Ascending aorta (tissue), 2 donors: ENCODE data around the gene NACC2. TPM values are rescaled to one million over a fixed set of nuclear protein-coding genes. Genes with fewer than 3 reads are reported as not detected.

Experiments used
- DNase-seq, 2 donors: peaks; one replicate each; pipeline ENCODE4 v3.0.0-alpha.2; 2019; ENCODE audit warnings: low spot score in 2 of 2
- H3K27ac ChIP-seq, 2 donors: fragments of 200-600 bp; sonication (generic); one replicate each; pipeline ENCODE4 v1.5.1; 2016 to 2017; ENCODE audit warnings: mild to moderate bottlenecking in 1 of 2
- H3K27me3 ChIP-seq: fragments of 200-600 bp; sonication (generic); one replicate; pipeline ENCODE4 v1.5.1; 2017
- H3K36me3 ChIP-seq, 2 donors: fragments of 200-600 bp; sonication (generic); one replicate each; pipeline ENCODE4 v1.5.1; 2016
- H3K4me1 ChIP-seq, 2 donors: fragments of 200-600 bp; sonication (generic); one replicate each; pipeline ENCODE4 v1.5.1; 2016 to 2017; ENCODE audit warnings: mild to moderate bottlenecking in 1 of 2
- H3K4me3 ChIP-seq, 2 donors: fragments of 200-600 bp; sonication (generic); one replicate each; pipeline ENCODE4 v1.5.1; 2016 to 2017; ENCODE audit warnings: mild to moderate bottlenecking in 1 of 2
- H3K9me3 ChIP-seq, 2 donors: fragments of 200-600 bp; sonication (generic); one replicate each; pipeline ENCODE4 v1.5.1; 2016
- intact Hi-C: fragments of 100-400 bp; cut with DNase I; formaldehyde crosslinking; loops from one replicate; pipeline ENCODE4 v1.15.1; 2023
- total RNA-seq: library from RNA; depleted of rRNA; stranded (reverse); fragments of >200 nt; gene quantifications from one replicate; pipeline ENCODE4 v1.1.0, GENCODE V29; 2016
- TF ChIP-seq, protein P1 (sequence below), 3 experiments: fragments of 200-600 bp in 2 of 3; fragments of 450-650 bp in 1 of 3; sonication (generic) in 2 of 3; IDR thresholded peaks; one replicate each; pipeline ENCODE4 v1.5.1; 2016 to 2019; ENCODE audit warnings: antibody characterized with exemption in 3 of 3, mild to moderate bottlenecking in 1 of 3, moderate library complexity in 1 of 3

The NACC2 gene
- total RNA-seq, 1 donor from 2014 or later = 72.2 TPM

DNA sequence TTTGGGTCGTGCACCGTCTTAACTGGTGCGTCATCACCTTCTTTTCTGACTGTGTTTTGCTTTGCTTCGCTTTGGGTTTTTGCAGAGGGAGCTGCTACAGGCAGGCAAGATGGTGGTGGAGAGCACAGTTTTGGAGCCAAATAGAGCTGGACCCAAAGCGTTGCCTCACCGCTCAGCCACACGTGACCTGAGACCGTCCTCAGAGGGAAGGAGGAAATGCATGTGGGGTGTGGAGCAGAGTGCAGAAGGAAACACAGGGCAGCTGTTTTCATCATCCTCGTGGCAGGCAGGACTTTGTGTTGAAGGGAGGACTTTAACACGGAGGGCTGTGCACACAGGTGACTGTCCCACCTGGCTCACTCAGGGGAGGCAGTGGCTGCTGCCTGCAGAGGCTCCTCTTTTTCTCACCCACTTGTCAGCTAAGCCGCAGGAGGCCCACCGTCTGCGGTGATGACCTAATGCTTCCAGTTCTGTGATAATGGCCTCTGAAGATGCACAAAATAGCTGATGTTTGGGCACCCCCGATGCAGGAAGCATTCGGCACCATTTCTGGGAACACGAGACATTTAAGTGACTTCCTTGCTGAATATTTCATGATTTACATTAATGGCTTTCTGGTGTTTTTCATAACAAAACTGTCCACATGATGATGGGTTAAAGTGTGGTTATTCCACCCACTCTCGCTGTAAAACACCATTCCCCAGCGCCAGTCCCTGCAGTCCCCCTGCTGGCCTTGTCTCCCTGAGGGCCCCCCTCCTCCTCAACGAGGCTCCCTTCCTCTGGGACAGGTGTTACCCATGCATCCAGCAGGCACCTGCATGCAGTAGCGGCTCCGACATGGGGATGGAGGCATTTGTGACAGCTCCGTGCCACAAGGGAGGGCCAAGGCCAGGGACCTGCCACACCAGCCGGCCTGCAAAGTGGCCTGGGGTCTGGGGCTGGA, 121.5 kb downstream of the NACC2 start:
- Histone ChIP-seq H3K27ac (no peak overlapping the region), H3K9me3 (no peaks in the 10 kb centered on the region), H3K4me1 (no peaks in the 10 kb centered on the region), H3K36me3 (no peaks in the 10 kb centered on the region), H3K4me3 (no peak overlapping the region), H3K27me3 (no peaks in the 10 kb centered on the region)
- intact Hi-C loops = no loop called here
- TF ChIP-seq, protein P1, sequence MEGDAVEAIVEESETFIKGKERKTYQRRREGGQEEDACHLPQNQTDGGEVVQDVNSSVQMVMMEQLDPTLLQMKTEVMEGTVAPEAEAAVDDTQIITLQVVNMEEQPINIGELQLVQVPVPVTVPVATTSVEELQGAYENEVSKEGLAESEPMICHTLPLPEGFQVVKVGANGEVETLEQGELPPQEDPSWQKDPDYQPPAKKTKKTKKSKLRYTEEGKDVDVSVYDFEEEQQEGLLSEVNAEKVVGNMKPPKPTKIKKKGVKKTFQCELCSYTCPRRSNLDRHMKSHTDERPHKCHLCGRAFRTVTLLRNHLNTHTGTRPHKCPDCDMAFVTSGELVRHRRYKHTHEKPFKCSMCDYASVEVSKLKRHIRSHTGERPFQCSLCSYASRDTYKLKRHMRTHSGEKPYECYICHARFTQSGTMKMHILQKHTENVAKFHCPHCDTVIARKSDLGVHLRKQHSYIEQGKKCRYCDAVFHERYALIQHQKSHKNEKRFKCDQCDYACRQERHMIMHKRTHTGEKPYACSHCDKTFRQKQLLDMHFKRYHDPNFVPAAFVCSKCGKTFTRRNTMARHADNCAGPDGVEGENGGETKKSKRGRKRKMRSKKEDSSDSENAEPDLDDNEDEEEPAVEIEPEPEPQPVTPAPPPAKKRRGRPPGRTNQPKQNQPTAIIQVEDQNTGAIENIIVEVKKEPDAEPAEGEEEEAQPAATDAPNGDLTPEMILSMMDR (IDR thresholded peaks at IDR 0.05) = no peak
- DNase-seq = no peak

DNA sequence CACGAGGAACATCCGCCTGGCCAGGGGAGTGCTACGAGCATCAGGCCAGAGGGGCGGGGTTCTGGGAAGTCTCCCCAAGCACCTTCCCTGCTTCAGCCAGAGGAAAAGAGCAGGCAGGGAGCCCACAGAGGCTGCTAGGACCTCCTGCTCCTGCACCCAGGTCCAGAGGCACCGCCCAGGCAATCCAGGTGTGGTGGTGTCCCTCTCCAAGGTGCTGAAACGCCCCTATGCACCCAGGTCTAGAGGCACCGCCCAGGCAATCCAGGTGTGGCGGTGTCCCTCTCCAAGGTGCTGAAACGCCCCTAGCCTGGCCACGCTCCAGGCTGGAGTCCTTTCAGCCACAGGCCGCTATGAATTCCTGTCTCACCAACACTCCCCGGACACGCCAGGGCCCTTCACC, 123.2 kb downstream of the NACC2 start:
- TF ChIP-seq, protein P1 (IDR thresholded peaks at IDR 0.05) = no peak
- intact Hi-C loops = no loop called here
- H3K27me3 ChIP-seq = no peaks in the 10 kb centered on the region
- no peak for DNase-seq
- H3K27ac ChIP-seq = no peak overlapping the region
- no peaks in the 10 kb centered on the region for H3K36me3 ChIP-seq
- no peak overlapping the region for H3K4me3 ChIP-seq
- peaks cover 0 to 5% of the 10 kb centered on the region in 2 donors for H3K4me1 ChIP-seq
- no peaks in the 10 kb centered on the region for H3K9me3 ChIP-seq

DNA sequence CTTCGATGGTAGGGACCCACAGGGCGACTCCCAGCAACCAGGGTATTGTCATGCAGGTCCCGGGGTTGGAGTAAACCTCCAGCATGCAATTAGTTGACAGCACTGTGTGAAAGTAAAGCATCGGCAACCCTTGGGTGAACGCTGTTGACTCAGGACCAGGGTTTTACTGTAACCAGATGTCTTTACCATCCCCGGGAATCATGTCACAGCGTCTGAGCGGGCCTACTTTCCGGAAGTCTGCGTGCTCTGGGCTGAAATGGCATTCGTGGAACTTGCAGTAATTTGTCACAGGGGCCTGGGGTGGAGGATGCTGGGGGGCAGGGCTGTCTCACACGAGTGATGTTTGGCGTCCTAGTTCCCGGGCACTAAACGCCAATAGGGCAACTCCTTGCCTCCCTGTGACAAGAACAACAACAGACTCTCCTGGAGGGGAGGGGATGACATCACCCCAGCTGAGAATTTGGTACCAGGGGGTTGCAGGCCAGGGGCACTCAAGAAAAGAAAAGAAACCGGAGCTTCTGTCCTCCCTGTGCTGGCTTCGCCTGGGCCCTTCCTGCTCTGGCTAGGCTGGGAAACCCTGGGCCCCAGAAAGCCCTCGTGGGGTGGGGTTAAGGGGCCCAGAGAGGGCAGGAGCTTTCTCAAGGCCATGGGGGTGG, 123.8 kb downstream of the NACC2 start:
- intact Hi-C loops = no loop called here
- H3K4me3 ChIP-seq = no peak overlapping the region
- TF ChIP-seq, protein P1 (IDR thresholded peaks at IDR 0.05) = no peak
- no peaks in the 10 kb centered on the region for H3K9me3 ChIP-seq
- H3K27ac ChIP-seq = no peak overlapping the region
- H3K36me3 ChIP-seq = no peaks in the 10 kb centered on the region
- DNase-seq = no peak
- no peaks in the 10 kb centered on the region for H3K27me3 ChIP-seq
- peaks cover 0 to 5% of the 10 kb centered on the region in 2 donors for H3K4me1 ChIP-seq

DNA sequence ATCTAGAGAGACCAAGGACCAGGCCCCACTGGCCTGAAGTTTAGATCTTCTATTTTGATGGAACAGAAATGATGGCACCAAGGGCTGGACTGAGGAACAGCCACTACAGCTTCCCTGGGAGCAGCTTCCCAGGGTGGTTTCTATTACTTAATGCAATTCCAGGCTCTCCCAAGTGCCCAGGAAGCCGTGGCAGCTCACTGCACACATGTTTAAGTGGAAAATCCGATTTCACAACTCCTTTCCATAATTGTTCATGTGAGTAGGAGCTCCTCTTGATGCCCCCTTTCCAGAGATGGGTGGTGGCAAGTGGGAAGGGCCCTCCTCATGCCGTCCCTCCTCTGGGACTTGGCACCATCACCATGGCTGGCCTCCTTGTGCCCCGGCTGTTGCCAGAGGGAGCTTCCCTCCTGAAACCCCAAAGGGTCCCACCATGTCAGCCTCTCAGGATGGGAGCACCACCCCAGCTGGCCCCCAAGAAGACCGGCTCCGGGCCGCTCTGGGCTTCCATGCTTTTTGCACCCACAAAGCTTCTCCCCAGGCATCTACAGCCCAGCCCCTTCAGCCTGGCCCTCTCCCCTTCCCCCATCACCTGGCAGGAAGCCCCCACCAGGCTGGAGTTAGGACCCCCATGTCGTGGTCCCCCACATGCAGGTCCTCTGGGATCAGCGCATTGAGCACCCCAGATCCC, 124.8 kb downstream of the NACC2 start:
- peaks cover 0 to 5% of the 10 kb centered on the region in 2 donors for H3K4me1 ChIP-seq
- no peak overlapping the region for H3K4me3 ChIP-seq
- no peaks in the 10 kb centered on the region for H3K9me3 ChIP-seq
- H3K27me3 ChIP-seq = no peaks in the 10 kb centered on the region
- TF ChIP-seq, protein P1 (IDR thresholded peaks at IDR 0.05) = no peak
- intact Hi-C loops = no loop called here
- no peak overlapping the region for H3K27ac ChIP-seq
- no peaks in the 10 kb centered on the region for H3K36me3 ChIP-seq
- no peak for DNase-seq

DNA sequence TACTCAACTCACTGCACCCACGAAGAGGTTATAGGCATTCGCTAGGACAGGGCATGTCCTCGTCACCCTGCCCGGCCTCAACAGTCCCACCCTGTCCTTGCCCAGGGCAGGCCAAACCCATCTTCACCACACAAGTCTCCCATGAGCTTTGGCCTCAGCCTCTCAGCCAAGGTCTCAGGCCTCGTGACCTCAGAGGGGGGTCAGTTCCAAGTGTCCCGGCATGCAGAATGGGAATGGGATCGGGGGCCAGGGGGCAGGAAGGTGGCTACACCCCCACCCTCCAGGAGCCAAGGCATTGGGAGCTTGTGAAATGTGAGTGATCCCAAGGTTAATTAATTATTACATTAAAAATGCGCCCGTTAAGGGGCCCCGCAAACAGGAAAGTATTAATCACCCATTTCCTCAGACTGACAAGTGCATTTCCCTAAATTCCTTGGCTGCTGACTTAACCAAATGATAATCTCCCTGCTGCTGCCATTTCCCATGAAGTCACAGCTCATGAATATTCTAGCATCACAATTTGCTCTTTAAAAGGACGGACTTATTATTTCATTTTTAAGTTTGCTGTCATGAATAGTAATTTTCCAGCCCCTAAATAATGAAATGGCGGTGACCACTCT, 125.9 kb downstream of the NACC2 start:
- Histone ChIP-seq H3K9me3 (no peaks in the 10 kb centered on the region), H3K36me3 (no peaks in the 10 kb centered on the region), H3K4me1 (peaks cover 0 to 5% of the 10 kb centered on the region in 2 donors), H3K27ac (no peak overlapping the region), H3K27me3 (no peaks in the 10 kb centered on the region), H3K4me3 (no peak overlapping the region)
- TF ChIP-seq, protein P1 (IDR thresholded peaks at IDR 0.05) = no peak
- intact Hi-C loops = no loop called here
- no peak for DNase-seq
